Measurements from ENCODE around the gene SEC14L2.

DNA sequence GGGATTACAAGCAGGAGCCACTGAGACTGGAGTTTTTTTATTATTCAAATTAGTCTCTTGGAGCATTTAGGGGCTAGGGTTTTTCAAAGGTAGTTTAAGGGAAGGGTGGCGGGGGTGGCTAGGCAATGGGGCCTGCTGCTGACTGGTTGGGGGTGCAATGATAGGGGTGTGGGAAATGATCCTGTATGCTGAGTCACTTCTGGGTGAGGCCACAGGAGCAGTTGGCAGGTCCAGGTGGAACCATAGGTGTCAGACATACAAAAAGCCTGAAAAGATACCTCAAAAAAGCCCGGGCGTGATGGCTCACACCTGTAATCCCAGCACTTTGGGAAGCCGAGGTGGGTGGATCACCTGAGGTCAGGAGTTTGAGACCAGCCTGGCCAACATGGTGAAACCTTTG lies 42.4 kb downstream of the SEC14L2 start:
- TF ChIP-seq, protein P1, sequence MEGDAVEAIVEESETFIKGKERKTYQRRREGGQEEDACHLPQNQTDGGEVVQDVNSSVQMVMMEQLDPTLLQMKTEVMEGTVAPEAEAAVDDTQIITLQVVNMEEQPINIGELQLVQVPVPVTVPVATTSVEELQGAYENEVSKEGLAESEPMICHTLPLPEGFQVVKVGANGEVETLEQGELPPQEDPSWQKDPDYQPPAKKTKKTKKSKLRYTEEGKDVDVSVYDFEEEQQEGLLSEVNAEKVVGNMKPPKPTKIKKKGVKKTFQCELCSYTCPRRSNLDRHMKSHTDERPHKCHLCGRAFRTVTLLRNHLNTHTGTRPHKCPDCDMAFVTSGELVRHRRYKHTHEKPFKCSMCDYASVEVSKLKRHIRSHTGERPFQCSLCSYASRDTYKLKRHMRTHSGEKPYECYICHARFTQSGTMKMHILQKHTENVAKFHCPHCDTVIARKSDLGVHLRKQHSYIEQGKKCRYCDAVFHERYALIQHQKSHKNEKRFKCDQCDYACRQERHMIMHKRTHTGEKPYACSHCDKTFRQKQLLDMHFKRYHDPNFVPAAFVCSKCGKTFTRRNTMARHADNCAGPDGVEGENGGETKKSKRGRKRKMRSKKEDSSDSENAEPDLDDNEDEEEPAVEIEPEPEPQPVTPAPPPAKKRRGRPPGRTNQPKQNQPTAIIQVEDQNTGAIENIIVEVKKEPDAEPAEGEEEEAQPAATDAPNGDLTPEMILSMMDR (IDR thresholded peaks at IDR 0.05; ENCODE audit: low read depth, low read length), result no peak
- no peak for TF ChIP-seq EZH2phosphoT487 (IDR thresholded peaks at IDR 0.05; ENCODE audit: low read depth)

Data from OCI-LY3 (cell line).